Hematopoietic multipotent progenitor cell treated with erythropoietin and hydrocortisone succinate and interleukin-3 and kit ligand, for 17 days (in vitro differentiated cells): ENCODE data around the gene SLC2A11.

ENCODE experiments used
- DNase-seq: peaks from one replicate; pipeline ENCODE4 v3.0.0-alpha.2; 2015; ENCODE audit warnings: low spot score

The SLC2A11 gene, protein sequence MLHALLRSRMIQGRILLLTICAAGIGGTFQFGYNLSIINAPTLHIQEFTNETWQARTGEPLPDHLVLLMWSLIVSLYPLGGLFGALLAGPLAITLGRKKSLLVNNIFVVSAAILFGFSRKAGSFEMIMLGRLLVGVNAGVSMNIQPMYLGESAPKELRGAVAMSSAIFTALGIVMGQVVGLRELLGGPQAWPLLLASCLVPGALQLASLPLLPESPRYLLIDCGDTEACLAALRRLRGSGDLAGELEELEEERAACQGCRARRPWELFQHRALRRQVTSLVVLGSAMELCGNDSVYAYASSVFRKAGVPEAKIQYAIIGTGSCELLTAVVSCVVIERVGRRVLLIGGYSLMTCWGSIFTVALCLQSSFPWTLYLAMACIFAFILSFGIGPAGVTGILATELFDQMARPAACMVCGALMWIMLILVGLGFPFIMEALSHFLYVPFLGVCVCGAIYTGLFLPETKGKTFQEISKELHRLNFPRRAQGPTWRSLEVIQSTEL

DNA sequence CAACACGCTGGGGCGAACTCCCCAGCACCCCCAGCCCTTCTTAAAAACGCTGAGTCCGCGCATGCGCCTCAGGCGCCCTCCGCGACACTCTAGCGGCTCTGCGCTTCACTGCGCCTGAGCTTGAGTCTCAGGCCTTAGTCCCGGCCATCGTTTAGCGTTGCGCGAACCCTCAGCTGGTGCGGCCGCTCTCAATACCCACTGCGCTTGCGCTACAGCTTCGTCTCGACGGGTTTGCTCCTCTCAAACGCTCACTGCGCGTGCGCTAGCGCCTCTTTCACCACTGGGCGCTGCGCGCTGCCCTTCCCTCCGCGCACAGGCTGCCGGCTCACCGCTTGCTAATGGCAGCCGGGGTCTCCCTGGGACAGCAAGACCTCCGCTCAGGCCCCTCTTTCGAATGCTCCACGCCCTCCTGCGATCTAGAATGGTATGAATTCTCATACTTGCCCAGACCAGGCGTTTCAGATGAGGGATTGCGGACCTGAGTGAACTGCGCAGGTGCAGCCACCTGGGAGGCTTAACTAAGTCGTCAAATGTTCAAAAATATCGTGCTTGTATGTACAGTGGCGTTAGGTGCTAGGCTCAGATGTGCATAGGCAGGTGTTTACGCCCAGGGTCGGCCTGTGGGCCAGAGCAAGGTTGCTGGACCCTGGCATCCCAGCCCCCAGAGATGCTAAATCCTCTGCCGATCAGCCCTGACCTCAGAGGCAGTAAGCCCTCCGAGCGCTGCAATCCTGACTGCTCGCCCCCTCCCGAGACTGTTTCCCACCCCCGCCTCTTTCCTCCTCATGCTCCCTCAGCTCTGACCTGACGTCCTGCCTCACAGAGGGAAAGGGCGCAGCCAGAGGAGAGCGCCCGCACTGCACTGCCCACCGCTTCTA is at the start of gene SLC2A11:
Gene SLC2A11 (plus strand): TSS at position 270 of the 878 bp plus-strand sequence. CDS start 125 bp downstream, at position 395.
- peak; percentile 91 for DNase-seq

DNA sequence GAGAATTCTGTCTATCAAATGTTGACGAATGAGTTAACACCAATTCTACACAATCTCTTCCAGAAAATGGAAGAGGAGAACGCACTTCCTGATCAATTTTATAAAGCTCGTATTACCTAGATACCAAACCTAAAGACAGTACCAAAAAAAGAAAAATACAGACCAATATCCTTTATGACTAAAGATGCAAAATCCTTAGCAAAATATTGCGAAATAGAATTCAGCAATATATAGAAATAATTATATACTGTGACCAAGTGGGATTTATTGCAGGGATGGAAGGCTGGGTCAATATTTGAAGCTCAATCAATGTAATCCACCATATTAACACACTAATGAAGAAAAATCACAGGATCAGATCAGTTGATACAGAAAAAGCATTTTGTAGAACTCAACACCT is 45.3 kb upstream of the SLC2A11 start:
- DNase-seq, result no peak

DNA sequence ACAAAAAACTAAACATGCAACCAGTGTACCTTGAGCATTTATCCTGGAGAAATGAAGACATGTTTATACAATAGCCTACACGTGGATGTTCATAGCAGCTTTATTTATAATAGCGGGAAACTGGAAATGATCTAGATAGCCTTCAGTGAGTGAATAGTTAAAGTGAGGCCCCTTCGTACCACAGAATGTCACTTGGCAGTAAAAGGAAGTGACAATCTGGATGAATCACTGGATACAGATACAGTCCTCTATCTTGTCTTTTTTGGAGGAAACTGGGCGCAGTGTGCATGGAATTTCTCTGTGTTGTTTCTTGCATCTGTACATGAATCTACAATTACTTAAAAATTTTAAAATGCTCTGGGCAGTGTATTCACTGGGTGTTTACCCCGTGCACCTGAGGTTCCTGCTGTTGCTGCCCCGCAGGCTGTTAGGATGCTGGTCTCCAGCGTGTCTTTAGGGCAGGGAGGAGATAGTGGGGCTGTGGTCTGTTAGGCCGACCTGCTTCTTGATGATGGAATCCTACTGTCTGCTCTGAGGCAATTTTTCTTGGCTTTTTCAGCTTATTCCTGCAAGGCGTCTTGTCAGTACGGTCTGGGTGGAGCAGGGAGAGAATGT is 42.0 kb upstream of the SLC2A11 start:
- no peak for DNase-seq

DNA sequence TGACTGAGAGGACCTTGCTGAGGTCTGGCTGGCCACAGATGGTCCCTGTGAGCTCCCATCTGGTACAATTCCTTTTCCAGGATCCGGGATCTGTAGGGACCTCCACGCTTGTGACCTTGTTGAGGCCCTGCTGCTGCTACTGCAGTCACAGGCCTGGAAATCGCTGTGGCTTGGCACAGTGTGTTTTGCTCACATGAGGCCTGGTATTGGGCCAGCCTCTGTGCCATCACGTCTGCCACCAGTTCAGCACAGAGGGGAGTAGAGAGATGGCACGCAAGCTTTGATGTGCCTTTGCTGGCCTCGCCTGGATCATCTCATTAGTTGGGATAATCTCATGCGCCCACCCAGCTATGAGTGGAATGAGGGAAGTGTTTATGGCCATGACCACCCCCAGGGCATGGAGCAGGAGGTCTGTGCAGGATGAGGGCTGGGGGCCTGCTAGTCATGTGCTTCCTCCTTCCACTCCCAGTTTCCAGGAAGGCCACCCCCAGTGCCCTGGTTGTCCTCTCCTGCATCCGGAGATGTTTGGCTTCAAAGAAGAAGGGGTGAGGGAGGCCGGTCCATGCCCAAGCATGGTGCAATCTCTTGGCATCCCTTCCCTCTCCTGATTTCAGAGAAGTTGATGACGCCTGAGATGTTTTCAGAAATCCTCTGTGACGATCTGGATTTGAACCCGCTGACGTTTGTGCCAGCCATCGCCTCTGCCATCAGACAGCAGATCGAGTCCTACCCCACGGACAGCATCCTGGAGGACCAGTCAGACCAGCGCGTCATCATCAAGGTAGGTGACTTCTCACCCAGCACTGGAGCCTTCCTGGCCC is 41.3 kb upstream of the SLC2A11 start:
- DNase-seq, result no peak

DNA sequence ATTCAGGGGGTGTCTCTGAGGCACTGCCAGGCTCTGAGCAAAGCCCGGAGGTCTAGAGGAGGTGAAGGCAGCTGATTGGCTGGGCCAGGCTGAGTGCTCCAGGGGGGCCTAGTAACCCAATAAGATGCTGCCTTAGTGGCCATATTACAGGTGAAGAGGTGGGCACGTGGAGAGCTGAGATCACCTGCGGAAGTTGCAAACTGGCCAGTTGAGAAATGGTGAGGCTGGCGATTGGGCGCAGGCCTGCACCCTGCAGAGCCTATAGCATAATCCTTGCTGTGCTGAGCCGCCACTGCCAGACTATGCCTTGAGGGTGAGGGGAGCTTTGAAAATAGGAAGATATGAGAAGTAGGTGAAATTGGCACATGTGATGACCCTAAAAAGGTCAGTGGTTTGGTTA is 40.5 kb upstream of the SLC2A11 start:
- no peak for DNase-seq

DNA sequence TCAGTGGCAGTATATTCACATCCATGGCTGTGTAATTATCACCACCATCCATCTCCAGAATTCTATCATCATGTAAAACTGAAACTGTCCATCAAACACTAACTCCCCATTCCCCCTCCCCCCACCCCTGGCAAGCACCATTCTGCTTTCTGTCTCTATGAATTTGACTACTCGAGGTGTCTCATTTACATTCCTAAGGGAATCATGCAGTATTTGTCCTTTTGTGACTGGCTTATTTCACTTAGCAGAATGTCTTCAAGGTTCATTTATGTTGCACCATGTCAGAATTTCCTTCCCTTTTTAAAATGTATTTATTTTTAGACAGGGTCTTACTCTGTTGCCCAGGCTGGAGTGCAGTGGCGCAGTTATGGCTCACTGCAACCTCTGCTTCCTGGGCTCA is 39.1 kb upstream of the SLC2A11 start:
- DNase-seq, result no peak

DNA sequence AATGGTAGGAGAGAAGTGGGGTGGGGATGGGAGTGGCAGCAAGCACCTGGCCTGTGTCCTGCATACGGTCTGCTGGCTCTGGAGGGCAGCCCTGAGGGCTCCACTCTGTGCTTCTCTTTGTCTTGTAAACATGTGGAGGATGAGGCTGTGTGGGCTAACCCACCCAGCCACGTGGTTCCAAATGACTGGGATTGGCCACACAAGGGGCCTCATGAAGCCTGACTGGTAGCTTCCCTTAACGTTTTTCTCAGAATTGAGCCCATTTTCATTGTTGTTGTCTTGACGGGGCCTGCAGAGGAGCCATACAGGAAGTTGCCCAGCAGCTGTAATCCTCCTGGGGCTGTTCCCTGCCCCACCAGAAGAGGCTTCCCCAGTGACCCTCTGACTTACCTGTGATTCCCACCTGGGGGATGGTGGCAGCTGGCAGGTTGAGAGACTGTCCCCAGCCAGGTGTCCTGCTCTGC is 36.9 kb upstream of the SLC2A11 start:
- DNase-seq, result no peak

DNA sequence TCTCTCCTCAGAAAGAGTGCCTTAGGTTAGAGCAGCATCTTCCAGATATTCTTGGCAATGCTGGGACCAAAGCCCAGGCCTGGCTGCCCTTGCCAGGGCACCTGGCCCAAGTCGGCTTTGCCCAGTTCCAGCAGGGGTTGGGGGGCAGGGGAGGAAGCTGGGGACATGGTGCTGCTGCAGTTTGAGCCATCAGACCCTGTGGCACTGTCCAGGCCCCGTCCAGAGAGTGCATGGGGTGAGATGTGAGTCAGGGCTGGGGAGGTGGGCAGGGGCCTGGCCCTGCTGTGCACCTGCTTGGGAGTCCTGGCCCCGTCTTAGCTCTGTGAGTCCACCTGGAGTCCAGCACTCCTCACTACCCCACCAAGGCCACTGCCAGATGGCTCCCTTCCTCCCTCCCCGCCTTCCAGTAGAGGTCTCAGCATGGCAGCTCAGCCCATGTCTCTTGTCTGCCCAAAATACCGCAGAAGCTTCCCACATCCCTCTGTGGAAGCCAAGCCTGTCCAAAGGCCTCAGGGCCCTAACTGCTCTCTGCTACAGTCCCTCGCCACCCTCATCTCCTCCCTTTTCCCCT is 35.5 kb upstream of the SLC2A11 start:
- DNase-seq, result no peak

DNA sequence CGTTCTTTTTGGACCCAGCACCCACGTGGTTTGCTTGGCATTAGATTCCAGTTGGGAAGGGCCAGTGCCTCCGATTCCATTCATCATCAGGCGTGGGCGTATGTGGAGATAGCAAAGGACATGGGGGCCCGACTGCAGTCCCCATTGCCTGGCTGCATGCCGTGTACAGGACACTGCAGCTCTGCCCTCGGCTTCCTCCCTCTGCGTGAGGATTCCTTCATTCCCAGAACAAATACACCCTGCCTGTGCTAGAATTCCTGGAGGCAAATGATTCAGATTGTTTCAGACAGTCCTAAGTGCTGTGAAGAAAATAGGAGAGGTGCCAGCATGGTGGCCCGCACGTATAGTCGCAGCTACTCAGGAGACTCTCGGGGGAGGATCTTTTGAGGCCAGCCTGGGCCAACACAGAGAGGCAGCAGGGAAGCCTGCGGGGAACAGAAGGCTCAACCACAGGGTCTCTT is 34.3 kb upstream of the SLC2A11 start:
- no peak for DNase-seq

DNA sequence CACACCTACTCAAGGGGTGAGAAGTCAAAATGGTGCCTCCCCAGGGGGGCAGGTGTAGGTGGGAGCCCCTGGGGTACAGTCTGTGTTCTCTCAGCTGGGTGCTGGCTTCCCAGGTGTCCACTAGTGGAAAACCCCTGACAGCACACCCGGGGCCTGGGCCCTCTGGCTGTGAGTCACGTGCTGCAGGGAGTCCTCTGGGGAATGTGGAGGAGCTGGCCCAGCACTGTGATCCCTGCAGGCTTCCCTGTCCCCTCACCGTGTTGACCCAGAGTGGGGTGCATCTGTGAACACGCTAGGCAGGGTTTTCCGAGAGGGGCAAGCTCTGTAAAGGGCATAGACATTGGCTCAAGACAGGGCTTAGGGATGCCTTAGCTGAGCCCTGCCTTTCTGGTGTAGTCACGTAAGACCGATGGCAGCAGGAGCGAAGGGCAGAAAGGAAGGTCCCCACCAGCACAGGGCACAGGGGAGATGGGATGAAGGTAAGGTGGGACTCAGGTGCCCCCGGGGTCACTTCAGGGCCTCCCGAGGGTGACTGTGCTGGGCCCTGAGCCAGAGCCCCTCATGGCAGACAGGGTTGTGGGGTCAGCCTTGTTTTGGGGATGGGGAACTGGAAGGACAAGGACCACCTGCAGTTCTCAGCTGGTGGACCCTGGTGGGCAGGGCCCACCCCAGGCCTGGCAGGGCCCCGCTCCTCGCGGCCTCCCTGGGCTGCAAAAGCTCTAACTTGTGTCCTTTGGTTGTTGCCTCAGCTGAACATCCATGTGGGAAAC is 33.0 kb upstream of the SLC2A11 start:
- DNase-seq, result no peak

DNA sequence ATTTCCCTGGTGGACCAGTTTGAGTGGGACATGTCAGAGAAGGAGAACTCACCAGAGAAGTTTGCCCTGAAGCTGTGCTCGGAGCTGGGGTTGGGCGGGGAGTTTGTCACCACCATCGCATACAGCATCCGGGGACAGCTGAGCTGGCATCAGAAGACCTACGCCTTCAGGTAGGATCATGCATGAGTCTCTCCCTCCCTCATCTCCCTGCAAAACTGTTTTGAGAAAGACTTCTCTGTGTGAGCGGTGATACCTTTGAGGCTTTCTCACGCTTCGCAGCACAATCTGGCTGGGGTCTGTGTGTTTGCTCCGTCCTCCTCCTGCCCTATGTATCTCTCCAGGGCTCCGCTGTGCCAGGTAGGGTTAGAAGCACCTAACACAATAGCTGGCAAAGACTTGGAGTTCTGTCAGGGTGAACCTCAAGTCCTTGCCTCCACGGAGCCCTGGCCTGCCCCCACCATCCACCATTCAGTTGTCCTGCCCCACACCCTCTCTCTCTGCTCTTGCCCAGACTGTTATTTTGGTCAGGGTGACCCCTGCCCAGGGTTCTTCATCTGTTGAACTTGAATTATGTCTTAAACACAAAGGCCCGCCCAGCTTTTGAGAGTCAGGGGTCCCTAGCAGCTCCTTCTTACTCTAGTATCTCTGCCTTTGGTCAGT is 32.3 kb upstream of the SLC2A11 start:
- no peak for DNase-seq

DNA sequence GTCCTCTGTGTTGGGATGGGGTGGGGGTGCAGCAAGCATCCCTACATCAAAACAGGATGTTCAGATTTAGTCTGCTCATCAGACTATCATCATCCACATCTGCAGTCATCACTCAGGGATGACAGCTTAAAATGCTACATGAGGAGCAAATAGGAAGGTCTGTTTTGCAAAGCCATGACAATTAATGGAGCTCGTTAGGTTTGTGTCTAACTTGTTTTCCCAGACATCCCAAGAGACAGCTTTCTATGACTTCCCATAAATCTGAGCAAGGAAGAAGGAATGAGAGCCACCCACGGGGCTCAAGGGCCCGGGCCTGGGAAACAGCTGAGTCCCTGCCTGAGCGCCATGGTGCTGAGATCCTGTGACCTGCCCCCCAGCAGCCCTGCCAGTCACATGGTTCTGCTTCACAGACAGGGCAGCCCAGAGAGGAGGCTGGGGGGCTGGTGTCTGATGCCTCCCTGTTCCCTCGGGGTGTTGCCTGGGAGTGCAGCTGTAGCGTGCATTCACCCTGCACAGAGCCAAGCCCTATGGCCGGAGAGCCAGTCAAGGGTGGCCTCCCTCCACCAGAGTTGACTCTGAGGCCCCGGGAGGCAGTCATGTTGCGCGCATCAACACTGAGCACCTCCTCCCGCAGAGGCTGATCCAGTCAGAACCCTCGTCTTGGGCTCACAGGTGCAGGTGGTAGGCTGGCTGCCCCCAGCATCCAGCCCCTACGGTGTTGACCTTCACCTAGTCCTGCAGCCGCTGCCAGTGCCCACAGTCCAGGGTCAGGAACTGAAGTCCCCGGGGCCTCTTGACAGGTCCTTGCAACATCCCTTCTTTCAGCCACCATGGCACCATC is 30.9 kb upstream of the SLC2A11 start:
- DNase-seq, result no peak

DNA sequence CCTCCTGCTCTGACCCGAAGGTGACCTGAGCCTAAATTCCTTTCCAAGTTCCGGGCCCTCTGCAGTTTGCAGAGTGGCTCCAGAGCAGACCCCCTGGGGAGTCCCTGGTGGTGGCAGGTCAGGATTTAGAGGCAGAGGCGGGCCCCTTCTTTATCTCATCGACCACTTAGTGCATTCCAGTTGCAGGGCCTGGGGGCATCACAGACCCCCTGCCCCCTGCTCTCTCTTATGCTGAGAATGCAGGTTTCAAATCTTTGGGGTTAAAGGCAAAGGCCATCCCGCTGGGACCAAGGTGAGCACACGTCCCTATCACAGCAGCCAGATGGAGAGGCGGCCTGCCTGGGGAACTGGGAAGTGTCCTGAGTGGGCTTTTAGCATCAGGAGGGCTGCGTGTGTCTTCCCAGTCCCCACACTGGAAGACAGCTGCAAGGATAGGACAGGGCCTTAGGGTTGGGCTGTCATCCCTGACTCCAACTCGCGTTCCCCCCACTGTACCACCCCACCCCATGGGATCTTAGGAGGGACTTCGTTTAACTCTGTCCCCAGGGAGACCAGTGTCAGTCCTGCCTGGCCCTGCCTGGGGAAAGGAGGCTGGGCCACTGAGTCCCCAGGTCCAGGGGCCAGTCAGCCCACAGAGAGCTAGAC is 30.2 kb upstream of the SLC2A11 start:
- no peak for DNase-seq

DNA sequence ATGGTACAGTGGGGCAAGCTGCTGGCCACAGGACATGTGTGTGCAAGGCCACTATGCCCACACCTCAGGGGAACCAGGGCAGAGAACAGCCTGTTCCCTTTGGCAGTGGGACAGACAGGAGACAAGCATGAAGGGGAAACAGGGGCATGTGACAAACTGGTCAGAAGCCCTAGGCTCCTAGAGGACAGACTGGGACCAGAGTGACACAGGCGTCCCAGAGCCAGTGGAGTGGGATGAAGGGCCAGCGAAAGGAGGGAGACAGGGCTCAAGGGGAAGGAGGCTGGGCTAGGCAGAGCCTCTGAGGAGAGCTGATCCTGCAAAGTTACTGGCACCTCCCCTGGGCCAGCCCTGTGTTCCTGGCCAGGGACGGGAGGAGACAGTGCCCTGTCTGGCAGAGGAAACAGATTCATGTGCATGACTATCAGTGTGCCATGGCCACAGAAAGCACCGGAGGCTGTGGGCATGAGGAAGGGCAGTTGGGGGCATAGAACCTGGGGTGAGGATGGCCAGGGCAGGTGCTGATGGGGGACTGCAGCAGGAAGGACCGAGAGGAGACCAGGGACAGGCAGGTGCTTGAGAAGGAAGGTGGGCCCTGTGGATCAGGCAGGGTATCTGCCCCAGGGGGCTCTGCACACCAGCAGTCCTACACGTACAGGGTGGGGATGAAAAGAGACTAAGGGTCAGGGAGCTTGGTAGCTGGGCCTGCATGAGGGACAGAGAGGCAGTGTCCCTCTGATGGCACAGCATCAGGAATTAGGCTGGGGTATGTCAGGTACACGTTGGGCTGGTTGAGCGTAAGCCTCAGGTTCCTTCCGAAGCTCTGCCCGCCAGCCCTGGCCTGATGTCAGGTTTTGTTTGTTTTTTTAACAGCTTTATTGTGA is 28.6 kb upstream of the SLC2A11 start:
- DNase-seq, result no peak

DNA sequence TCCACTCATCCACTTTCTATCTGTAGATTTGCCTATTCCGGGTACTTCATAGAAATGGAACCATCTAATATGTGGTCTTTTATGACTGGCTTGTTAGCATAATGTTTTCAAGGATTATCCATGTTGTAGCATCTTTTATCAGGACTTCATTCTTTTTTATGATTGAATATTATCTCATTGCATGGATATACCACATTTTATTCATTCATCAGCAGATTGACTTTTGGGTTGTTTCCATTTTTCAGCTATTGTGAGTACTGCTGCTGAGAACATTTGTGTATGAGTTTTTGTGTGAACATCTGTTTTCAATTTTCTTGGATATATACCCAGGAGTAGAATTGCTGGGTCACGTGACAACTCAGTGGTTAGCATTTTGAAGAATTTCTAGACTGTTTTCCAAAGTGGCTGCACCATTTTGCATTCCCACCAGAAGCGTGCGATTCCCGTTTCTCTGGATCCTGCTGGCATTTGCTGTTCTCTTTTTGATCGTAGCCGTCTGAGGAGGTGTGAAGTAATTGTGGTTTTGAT is 27.8 kb upstream of the SLC2A11 start:
- DNase-seq, result no peak

DNA sequence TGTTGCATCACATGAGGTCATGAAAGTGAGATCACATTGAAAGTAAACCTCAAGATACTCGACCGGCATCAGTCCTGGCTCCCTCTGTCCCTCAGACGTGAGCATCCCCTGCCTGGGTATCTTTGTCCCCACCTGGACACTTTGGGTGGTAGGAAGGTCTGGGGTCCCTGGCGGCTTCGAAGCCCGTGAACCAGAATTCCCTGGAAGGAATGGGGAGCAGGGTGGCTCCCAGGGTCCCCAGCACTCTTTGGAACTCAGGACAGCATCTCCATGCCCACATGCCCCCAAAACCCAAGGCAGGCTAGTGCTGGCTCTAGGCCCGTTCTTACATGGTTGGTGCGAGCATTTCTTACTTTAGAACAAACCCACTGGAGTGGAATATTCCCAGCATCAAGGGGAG is 26.4 kb upstream of the SLC2A11 start:
- no peak for DNase-seq

DNA sequence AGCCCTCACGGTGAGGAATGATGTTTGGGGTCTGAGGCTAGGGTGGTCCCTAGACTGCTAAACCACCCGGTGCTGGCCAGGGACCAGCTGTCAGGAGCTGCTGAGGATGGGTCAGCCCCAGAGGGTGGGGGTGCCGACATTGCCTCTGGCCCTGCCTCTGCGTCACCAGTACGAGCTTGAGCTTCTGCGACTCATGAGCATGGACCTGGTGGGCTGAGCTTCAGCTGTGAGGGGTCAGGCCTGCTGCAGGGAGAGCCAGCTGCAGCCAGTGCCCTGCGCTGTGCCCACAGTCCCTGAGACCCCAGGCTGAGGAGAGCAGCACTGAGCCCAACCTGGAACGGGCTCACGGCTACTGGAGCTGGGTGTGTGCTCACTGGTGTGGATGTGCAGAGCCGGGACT is 25.9 kb upstream of the SLC2A11 start:
- DNase-seq, result no peak
